EH (cell line): Measurements from ENCODE around the gene SPATA31A3.
"Not testable (repeated sequence)": the region's sequence is repeated elsewhere in the genome, so short reads cannot be mapped to it uniquely, and the experiment has no call there.

Experiments used
- DNase-seq: peaks from one replicate; pipeline ENCODE4 v3.0.0-alpha.2; 2015; ENCODE audit warnings: low read depth

SPATA31A3 gene

GRCh38 chr9:66992450-66992849 lies at the start of gene SPATA31A3:
TSS of gene SPATA31A3 (minus strand) at chr9:66992550. CDS start at chr9:66992521, 29 bp downstream.
- DNase-seq, result not testable (repeated sequence)

- not testable (repeated sequence) for DNase-seq
These were observed 39.8 kb downstream of the SPATA31A3 start for GRCh38 chr9:66952576-66952975.

GRCh38 chr9:66942400-66943155 lies 49.8 kb downstream of the SPATA31A3 start:
- not testable (repeated sequence) for DNase-seq

GRCh38 chr9:66939878-66940830 lies 52.2 kb downstream of the SPATA31A3 start:
- DNase-seq, result not testable (repeated sequence)

- DNase-seq, result not testable (repeated sequence)
These were observed 54.0 kb downstream of the SPATA31A3 start for GRCh38 chr9:66938322-66938721.

GRCh38 chr9:66937662-66938061 lies 54.7 kb downstream of the SPATA31A3 start:
- not testable (repeated sequence) for DNase-seq
